Fibroblast of skin of left quadriceps (primary cell): ENCODE results near the gene STK32B.
"Not testable (repeated sequence)": the region's sequence is repeated elsewhere in the genome, so short reads cannot be mapped to it uniquely, and the experiment has no call there.

Experiments used
- DNase-seq, 2 experiments: peaks; one replicate each; pipeline ENCODE4 v3.0.0-alpha.2; 2013; ENCODE audit warnings: low read depth in 2 of 2

Gene STK32B

GRCh38 chr4:5030221-5030620 is 21.1 kb upstream of the STK32B start:
- no peak for DNase-seq

- DNase-seq = no peak
Observed at GRCh38 chr4:5030927-5031326, 20.4 kb upstream of the STK32B start.

GRCh38 chr4:5032813-5033212 is 18.5 kb upstream of the STK32B start:
- DNase-seq = no peak

GRCh38 chr4:5033281-5033841 is 17.9 kb upstream of the STK32B start:
- DNase-seq = no peak

- no peak for DNase-seq
Observed at GRCh38 chr4:5034206-5034605, 17.1 kb upstream of the STK32B start.

- DNase-seq = peak; percentile 88
Observed at GRCh38 chr4:5036239-5036638, 15.0 kb upstream of the STK32B start.

- peak; percentile 96 for DNase-seq
Observed at GRCh38 chr4:5037553-5038551, 13.4 kb upstream of the STK32B start.

GRCh38 chr4:5039800-5040199 is 11.5 kb upstream of the STK32B start:
- DNase-seq = no peak

- DNase-seq = no peak
Observed at GRCh38 chr4:5040856-5041620, 10.2 kb upstream of the STK32B start.

GRCh38 chr4:5041699-5042098 is 9.6 kb upstream of the STK32B start:
- no peak for DNase-seq

- DNase-seq = no peak
Observed at GRCh38 chr4:5043579-5043978, 7.7 kb upstream of the STK32B start.

- no peak for DNase-seq
Observed at GRCh38 chr4:5044341-5044740, 6.9 kb upstream of the STK32B start.

- DNase-seq = no peak
Observed at GRCh38 chr4:5045097-5045496, 6.2 kb upstream of the STK32B start.

- DNase-seq = no peak
Observed at GRCh38 chr4:5048721-5049120, 2.6 kb upstream of the STK32B start.

- peak; percentile 39 to 49 for DNase-seq
Observed at GRCh38 chr4:5050520-5051277, 581 bp upstream of the STK32B start.

GRCh38 chr4:5052204-5052702 is 973 bp downstream of the STK32B start:
- DNase-seq = no peak

- no peak for DNase-seq
Observed at GRCh38 chr4:5052726-5053425, 1.6 kb downstream of the STK32B start.

- no peak for DNase-seq
Observed at GRCh38 chr4:5054532-5054931, 3.3 kb downstream of the STK32B start.

- no peak for DNase-seq
Observed at GRCh38 chr4:5055411-5055810, 4.1 kb downstream of the STK32B start.

GRCh38 chr4:5066101-5066500 is 14.8 kb downstream of the STK32B start:
- DNase-seq = no peak

GRCh38 chr4:5066968-5067367 is 15.7 kb downstream of the STK32B start:
- not testable (repeated sequence) for DNase-seq
